HepG2 (cell line): Measurements from ENCODE around the gene MRPL2. TPM values are rescaled to one million over a fixed set of nuclear protein-coding genes. Genes with fewer than 3 reads are reported as not detected.

Experiments used
- ATF4 ChIP-seq, 2 experiments: fragments of 450-650 bp in 1 of 2; sonication (generic) in 1 of 2; formaldehyde crosslinking; IDR thresholded peaks; 2 replicates each; pipeline versions ENCODE4 v1.5.0 to v1.8.0; 2020 to 2022; ENCODE audit warnings: mild to moderate bottlenecking in 1 of 2, missing genetic modification reagents in 1 of 2
- CBFB ChIP-seq: sonication (generic); formaldehyde crosslinking; IDR thresholded peaks from 2 replicates; pipeline ENCODE4 v1.4.0; 2020; ENCODE audit warnings: missing genetic modification reagents
- DR1 ChIP-seq: sonication (generic); formaldehyde crosslinking; IDR thresholded peaks from 2 replicates; pipeline ENCODE4 v1.8.0; 2021; ENCODE audit warnings: mild to moderate bottlenecking, missing genetic modification reagents, inconsistent platforms
- FOXM1 ChIP-seq: sonication (generic); formaldehyde crosslinking; IDR thresholded peaks from 2 replicates; pipeline ENCODE4 v1.5.0; 2020; ENCODE audit warnings: missing genetic modification reagents
- HBP1 ChIP-seq: IDR thresholded peaks from 2 replicates; pipeline ENCODE4 v1.6.1; 2016; ENCODE audit warnings: low read depth, control low read depth
- HOXA5 ChIP-seq: sonication (generic); formaldehyde crosslinking; IDR thresholded peaks from 2 replicates; pipeline ENCODE4 v1.4.0; 2020; ENCODE audit warnings: missing genetic modification reagents
- MTA1 ChIP-seq: sonication (generic); formaldehyde crosslinking; IDR thresholded peaks from 2 replicates; pipeline ENCODE4 v1.4.0; 2020; ENCODE audit warnings: missing genetic modification reagents, mild to moderate bottlenecking, borderline replicate concordance
- MZF1 ChIP-seq: sonication (generic); formaldehyde crosslinking; IDR thresholded peaks from 2 replicates; pipeline ENCODE4 v1.8.1; 2023; ENCODE audit warnings: mild to moderate bottlenecking, missing genetic modification reagents, borderline replicate concordance
- NCOR1 ChIP-seq: fragments of 200-600 bp; sonication (generic); IDR thresholded peaks from 2 replicates; pipeline ENCODE4 v1.7.0; 2017; ENCODE audit warnings: antibody characterized with exemption, low read length, borderline replicate concordance
- NFATC3 ChIP-seq: sonication (generic); formaldehyde crosslinking; IDR thresholded peaks from 2 replicates; pipeline ENCODE4 v1.5.1; 2020; ENCODE audit warnings: mild to moderate bottlenecking, missing genetic modification reagents
- POLR2AphosphoS5 ChIP-seq: IDR thresholded peaks from 2 replicates; pipeline ENCODE4 v1.6.1; 2012; ENCODE audit warnings: low read depth, low read length
- SOX13 ChIP-seq, 3 experiments: fragments of 450-650 bp in 1 of 3; sonication (generic) in 1 of 3; formaldehyde crosslinking in 1 of 3; IDR thresholded peaks in 2 of 3; conservative IDR thresholded peaks in 1 of 3; 2 replicates each; pipeline versions ENCODE4 v1.5.0 to v1.6.1; 2016 to 2020; ENCODE audit warnings: antibody characterized with exemption in 1 of 3, mild to moderate bottlenecking in 1 of 3, missing compliant biosample characterization in 1 of 3, missing genetic modification reagents in 1 of 3, moderate library complexity in 1 of 3
- TCF7 ChIP-seq: sonication (generic); IDR thresholded peaks from 2 replicates; pipeline ENCODE4 v1.6.1; 2016; ENCODE audit warnings: antibody characterized with exemption, low read depth
- ZMAT3 ChIP-seq: sonication (generic); formaldehyde crosslinking; conservative IDR thresholded peaks from 2 replicates; pipeline ENCODE4 v1.7.0; 2021; ENCODE audit warnings: missing genetic modification reagents
- ZMYM4 ChIP-seq: sonication (generic); formaldehyde crosslinking; IDR thresholded peaks from 2 replicates; pipeline ENCODE4 v1.8.1; 2023; ENCODE audit warnings: mild to moderate bottlenecking, missing genetic modification reagents
- ZNF263 ChIP-seq: sonication (generic); formaldehyde crosslinking; IDR thresholded peaks from 2 replicates; pipeline ENCODE4 v1.4.0; 2020; ENCODE audit warnings: missing genetic modification reagents
- ZNF337 ChIP-seq: sonication (generic); formaldehyde crosslinking; IDR thresholded peaks from 2 replicates; pipeline ENCODE4 v1.5.1; 2020; ENCODE audit warnings: missing genetic modification reagents, low read depth, mild to moderate bottlenecking, borderline replicate concordance
- ZNF496 ChIP-seq: sonication (generic); formaldehyde crosslinking; IDR thresholded peaks from 2 replicates; pipeline ENCODE4 v1.8.1; 2023; ENCODE audit warnings: mild to moderate bottlenecking, moderate library complexity, missing genetic modification reagents; ENCODE audit not compliant: insufficient replicate concordance
- ZNF530 ChIP-seq: sonication (generic); formaldehyde crosslinking; IDR thresholded peaks from 2 replicates; pipeline ENCODE4 v1.5.0; 2020; ENCODE audit warnings: low read depth, mild to moderate bottlenecking, missing genetic modification reagents
- ZNF577 ChIP-seq: sonication (generic); formaldehyde crosslinking; IDR thresholded peaks from 2 replicates; pipeline ENCODE4 v1.4.0; 2020; ENCODE audit warnings: mild to moderate bottlenecking, low read depth, missing genetic modification reagents, borderline replicate concordance
- ZNF589 ChIP-seq: sonication (generic); formaldehyde crosslinking; conservative IDR thresholded peaks from 2 replicates; pipeline ENCODE4 v1.8.0; 2022; ENCODE audit warnings: mild to moderate bottlenecking, moderate library complexity, missing genetic modification reagents
- ZNF704 ChIP-seq: sonication (generic); formaldehyde crosslinking; IDR thresholded peaks from 2 replicates; pipeline ENCODE4 v1.8.1; 2023; ENCODE audit warnings: mild to moderate bottlenecking, inconsistent platforms, moderate library complexity, missing genetic modification reagents, borderline replicate concordance
- ZNF770 ChIP-seq: sonication (generic); formaldehyde crosslinking; IDR thresholded peaks from 2 replicates; pipeline ENCODE4 v1.5.0; 2020; ENCODE audit warnings: mild to moderate bottlenecking, missing genetic modification reagents
- polyA plus RNA-seq, 8 experiments: library from polyadenylated mRNA; depleted of rRNA in 3 of 8; stranded (reverse) in 7 of 8; unstranded in 1 of 8; fragments of >200 nt; fragmentation: Illumina TruSeq in 4 of 8; extraction: Trizol in 4 of 8; gene quantifications; 2 replicates each; pipeline versions ENCODE4 v1.2.1 to v1.2.3, GENCODE V29; 2011 to 2016; ENCODE audit warnings: low read depth in 4 of 8, missing spikeins in 1 of 8, mixed read lengths in 1 of 8; ENCODE audit not compliant: insufficient read depth in 1 of 8
- total RNA-seq, 5 experiments: library from RNA; depleted of rRNA; stranded (reverse); fragments of >200 nt; fragmentation: Illumina TruSeq; extraction: Trizol; gene quantifications; 2 replicates each; pipeline ENCODE4 v1.2.3, GENCODE V29; 2016; ENCODE audit warnings: low read depth in 1 of 5

Gene MRPL2
- total and polyA plus RNA-seq, 2 of the 13 experiments (the other 11 are each of a cell fraction or from before 2014, with no cell fraction given), result 56.8 to 65.6 TPM

GRCh38 chr6:43089874-43090558 lies 30.8 kb upstream of the MRPL2 start (continued):
- TF ChIP-seq ZNF770 (CRISPR knock-in tag), result peak; percentile 56; the same call in 1 of the 2 replicates
- peak; percentile 64 for TF ChIP-seq POLR2AphosphoS5
- peak in 1 of 2 experiments; percentile 45; a peak in 1 of 4 replicates for TF ChIP-seq ATF4 (CRISPR knock-in tag; IDR thresholded peaks at IDR 0.05)
- TF ChIP-seq ZNF589 (CRISPR knock-in tag), result 0 out of 2 replicates have a peak, but pooled peaks have one; percentile 65
- TF ChIP-seq ZNF337 (CRISPR knock-in tag), result peak; percentile 38; the same call in 1 of the 2 replicates
- TF ChIP-seq SOX13 (IDR thresholded peaks at IDR 0.05), result peak; percentile 73
- TF ChIP-seq SOX13 (CRISPR knock-in tag; conservative IDR thresholded peaks at IDR 0.05 in 1 of 2, IDR thresholded peaks at IDR 0.05 in 1 of 2), result peak in 1 of 2 experiments; percentile 84; a peak in 2 of 4 replicates
- peak; percentile 52; the same call in 1 of the 2 replicates for TF ChIP-seq DR1
- peak; percentile 48; the same call in 1 of the 2 replicates for TF ChIP-seq ZNF263 (CRISPR knock-in tag)
- TF ChIP-seq ZNF704 (CRISPR knock-in tag), result 0 out of 2 replicates have a peak, but pooled peaks have one; percentile 63
- 0 out of 2 replicates have a peak, but pooled peaks have one; percentile 31 for TF ChIP-seq ZMAT3 (CRISPR knock-in tag)
- TF ChIP-seq MTA1 (CRISPR knock-in tag), result peak; percentile 81; the same call in 1 of the 2 replicates
- no peak for TF ChIP-seq FOXM1 (CRISPR knock-in tag)
- no peak for TF ChIP-seq ZNF577
- peak; percentile 76 for TF ChIP-seq ZMYM4
- 0 out of 2 replicates have a peak, but pooled peaks have one; percentile 48 for TF ChIP-seq CBFB (CRISPR knock-in tag)
- peak; percentile 34; the same call in 1 of the 2 replicates for TF ChIP-seq NCOR1
- TF ChIP-seq HOXA5 (CRISPR knock-in tag), result no peak
- 0 out of 2 replicates have a peak, but pooled peaks have one; percentile 22 for TF ChIP-seq NFATC3 (CRISPR knock-in tag)
- peak; percentile 21; the same call in 1 of the 2 replicates for TF ChIP-seq MZF1 (CRISPR knock-in tag)
- TF ChIP-seq ZNF496 (CRISPR knock-in tag), result no peak
- 0 out of 2 replicates have a peak, but pooled peaks have one; percentile 12 for TF ChIP-seq HBP1
- TF ChIP-seq ZNF530 (CRISPR knock-in tag), result no peak
- TF ChIP-seq TCF7, result peak; percentile 99
